Measurements from ENCODE around the gene BNC2.

- TF ChIP-seq POLR2AphosphoS5 (IDR thresholded peaks at IDR 0.05): no peak
- TF ChIP-seq POLR2A (IDR thresholded peaks at IDR 0.05): no peak
Measured at GRCh38 chr9:16475257-16475656, 395.2 kb downstream of the BNC2 start.
